CD4-positive, alpha-beta T cell treated with Interleukin-1 beta for 1 hour (primary cell): ENCODE data around the gene SCP2D1.

Experiments used
- DNase-seq, 2 donors: peaks; one replicate each; pipeline ENCODE4 v3.0.0-alpha.2; 2020 to 2022

Gene SCP2D1

DNA sequence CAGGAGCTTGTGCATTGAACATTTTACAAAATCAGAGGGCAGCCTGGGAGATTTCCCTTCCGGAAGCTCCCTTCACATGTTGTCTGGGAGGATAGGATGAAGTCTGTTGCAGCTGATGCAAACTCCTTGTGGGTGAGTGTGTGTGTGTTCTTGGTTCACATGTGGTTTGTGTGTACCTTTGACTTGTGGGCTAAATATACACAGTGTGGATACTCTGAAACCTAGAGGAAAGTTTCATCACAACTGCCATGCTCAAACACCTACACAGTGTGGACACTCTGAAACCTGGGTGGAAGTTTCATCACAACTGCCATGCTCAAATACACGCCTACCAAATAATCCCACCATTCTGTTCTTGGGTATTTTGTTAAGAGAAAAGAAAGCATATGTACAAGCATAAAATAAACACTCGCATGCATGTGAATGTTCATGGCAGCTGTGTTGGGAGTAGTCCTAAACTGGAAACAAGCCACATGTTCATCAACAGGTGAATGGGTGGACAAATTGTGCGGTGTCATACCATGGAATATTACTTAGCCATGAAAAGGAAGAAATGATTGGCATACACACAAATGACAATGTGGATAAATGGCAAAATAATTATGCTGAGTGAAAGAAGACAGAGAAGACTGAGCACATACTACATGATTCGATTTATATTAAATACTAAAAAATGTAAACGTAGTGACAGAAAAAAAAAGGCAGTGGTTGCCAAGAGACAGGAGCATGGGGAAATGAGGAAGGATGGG is 1.8 kb downstream of the SCP2D1 start:
- no peak for DNase-seq

DNA sequence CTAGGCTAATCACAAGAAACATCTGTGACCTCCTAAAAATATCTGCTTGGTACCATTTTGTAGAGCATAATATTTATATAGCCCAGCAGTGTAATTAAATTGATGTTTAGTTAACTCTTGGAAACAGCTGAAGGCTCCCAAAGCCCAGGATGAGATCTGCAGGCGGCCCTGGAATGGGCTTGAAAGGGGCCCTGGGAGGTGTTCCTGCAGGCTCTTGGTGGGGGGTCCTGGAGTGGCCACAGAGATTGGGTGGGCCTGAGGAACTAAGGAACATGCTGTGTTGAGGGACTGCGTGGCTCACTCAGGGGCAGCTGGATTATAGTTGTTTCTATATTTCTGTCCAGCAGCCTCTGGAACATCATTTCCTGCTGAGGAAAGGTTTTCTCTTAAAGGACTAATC is 9.2 kb downstream of the SCP2D1 start:
- no peak for DNase-seq

DNA sequence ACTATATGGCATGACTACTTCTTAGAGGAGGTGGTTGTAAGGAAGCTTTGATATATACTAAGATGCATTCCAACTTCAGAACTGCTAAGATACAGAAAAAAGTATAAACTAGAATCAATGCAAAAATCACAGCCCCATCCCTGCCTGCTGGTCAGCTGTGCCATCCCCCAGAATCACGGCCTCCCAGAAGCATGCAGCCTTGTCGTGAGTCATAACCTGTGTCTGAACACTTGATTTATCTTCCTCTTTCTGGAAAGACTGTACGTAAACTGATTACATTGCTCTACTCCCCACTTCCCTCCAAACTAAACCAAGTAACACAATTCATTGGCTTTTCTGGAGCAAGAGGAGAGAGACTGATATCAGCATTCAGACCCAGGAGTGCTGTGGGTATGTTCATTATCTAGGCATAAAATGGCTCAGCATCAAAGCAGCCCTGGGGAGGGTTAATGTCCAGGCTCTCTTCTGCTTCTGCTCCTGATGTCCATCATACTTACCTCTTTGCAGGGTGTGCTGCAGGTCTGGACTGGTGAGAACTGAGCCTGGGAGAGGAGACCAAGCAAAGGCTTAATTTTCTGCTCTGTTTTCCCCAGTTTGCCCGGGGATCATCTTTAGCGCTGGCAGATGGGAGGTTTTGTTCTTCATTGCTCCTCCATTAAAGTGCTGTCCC is 18.4 kb downstream of the SCP2D1 start:
- DNase-seq: no peak

DNA sequence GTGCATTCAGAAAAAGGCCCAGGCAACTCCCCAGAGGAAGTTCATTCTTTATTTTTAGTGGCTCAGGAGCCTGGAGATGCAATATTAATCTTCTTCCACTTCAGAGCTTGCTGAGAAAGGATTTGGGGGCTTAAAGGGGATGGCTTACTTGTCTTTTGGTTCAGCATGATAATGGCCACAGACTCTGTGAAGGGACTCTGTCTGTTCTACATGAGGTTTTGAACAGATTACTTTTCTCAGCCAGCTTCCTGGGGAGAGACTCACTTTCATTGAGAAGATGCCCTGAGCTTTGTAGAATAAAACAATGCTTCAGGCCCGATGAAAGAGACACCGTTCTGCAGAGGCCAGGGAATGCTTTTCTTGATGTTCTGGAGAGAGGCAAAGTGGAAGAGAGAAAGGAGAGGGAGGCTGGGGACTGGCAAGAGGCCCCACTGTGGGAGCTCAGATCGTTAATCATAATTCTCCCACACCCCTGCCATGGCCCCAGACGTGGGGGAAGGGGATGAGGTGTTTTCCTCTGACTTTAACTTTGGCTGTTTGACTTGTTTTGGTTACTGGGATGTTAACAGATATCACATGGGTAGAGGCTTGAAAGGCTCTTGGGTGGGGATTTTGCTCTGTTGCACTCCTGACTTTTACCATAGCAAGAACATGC is 19.1 kb downstream of the SCP2D1 start:
- DNase-seq: no peak

DNA sequence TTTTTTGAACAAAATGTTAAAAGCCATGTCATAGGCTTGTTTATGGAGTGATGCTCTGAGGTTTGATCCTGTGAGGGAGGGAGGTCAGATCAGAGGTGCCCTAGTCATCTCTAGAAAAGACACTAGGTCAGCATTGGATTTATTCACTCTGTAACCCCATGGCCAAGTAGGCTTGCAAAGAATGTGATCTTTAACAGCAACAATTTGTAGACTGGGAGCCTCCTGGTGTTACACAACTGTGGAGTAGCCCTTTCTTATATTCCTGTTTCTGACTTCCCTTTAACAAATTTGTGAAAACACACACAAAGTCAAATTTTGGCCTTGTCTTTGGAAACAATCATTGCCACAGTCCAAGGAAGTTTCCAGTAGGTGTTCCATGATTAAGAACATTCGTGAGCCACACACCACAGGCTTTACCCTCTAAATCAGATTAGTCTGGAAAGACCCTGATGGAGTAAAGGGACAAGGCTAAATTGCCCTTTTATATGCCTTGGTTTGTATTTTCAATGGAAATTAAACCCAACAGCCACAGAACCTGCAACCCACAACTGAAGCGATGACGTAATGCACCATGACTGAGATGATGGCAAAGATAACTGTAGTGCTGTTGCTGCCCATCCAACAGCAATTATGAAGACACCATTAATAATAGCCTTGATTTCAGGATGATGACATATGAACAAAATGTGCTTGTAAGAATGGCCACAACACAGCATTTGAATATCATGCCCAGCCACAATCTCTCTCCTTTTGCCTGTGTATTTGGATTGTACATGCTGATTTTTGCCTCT is 22.1 kb downstream of the SCP2D1 start:
- DNase-seq: no peak

DNA sequence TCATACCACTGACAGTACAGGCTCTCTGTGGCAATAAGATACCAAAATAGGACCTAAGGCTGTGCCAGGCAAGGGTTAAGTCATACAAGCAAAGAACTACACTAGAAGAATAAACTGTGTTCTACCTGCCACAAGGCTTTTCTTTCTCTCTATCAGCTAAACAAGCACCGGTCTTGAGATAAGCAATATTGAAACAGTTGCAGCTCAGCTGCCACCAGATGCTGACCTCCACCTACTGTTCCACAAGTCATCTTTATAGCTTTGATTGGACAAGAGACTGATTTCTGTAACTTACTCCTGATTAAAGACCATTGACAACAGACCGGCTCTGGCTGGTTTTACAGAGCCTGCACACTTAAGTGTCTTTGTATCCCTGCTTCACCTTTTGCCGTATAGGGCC is 24.1 kb downstream of the SCP2D1 start:
- no peak for DNase-seq

DNA sequence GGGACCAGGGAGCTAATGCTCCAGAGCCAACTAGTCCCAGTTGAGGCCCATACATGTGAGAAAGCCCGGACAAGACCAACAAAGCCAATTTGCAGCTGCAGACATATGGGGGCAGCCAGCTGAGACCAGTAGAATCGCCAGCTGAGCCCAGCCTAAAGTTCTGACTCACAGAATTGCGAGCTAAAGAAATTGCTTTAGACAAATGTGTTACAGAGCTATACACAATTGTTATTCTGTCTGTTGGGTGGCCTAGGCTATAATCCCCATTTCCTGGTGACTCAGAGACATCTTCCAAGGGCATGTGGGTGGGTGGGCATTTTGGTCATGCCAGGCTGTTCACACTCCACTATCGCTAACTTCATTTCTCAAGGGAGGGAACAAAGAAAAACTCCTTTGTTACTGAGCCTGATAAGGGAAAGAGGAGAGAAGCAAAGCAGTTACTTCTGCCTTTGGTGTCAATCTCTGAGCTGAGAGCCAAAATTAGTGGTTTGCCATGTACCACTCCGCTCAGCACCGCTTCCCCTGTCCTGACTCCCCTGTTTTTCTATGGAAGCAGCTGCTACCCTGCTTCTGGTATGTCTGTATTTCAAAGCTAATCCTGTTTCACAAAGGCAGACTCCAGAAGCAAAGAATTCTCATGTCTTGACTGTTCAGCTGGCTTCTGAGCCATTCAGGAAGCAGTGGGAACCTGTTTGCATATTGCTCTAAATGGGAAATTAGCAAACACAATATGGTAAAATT is 26.1 kb downstream of the SCP2D1 start:
- DNase-seq: no peak

DNA sequence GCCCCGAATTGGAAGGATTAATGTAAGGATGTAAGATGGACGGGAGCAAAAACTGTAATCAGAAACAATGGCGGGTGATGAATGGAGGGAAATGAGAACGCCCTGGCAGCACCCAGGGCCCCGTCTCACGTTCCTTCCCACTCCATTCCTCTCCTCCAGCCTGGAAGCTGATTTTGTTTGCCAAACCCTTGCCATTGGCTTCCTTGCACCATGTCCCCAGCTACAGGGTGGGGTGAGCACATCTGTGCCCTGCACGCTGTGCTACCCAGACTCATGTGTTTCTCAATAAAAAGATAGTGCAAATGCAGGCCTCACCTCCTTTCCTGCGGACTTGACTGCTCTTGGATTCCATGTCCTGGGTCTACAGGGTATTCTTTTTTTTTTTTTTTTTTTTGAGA is 26.7 kb downstream of the SCP2D1 start:
- DNase-seq: no peak

DNA sequence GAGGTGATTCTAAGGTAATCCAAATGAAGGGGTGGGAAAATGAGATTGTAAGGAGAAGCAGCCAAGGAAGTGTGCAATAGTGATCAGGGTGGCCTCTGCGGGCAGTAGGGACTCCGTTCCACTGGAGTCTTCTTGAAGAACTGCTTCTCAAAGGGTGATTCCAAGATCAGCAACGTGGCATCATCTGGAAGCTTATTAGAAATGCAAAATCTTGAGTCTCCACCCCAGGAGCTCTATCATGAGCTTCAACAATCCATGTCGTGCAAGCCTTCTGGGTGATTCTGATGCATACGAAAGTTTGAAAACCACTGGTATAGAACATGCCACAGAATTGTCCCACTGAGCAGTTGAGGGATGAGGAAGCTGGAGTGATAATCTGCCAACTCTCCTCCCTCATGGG is 31.4 kb downstream of the SCP2D1 start:
- DNase-seq: no peak

DNA sequence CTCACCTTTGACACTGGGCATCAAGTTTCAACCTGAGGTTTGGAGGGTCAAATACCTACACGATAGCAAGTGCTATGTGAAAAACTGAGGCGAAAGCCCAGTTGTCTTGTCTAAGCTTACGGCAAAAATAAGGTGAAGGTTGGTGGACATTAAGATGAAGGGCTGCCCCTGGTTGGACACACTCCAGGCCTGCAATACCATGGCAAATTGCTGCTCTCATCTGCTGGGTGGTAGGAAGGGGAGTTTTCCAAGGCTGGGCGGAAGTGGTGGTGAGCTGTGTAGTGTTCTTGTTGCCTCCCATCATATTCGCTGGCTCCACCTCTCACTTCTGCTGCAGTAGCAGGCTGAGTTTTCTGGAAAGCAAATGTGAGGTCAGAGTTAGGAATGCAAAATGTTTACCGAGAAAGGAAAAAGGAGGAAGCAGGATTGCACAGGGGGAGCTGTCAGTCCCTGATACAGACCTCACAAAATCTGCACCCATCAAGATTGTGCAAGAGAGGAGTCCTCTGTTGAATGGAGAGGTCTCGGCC is 33.7 kb downstream of the SCP2D1 start:
- DNase-seq: no peak

DNA sequence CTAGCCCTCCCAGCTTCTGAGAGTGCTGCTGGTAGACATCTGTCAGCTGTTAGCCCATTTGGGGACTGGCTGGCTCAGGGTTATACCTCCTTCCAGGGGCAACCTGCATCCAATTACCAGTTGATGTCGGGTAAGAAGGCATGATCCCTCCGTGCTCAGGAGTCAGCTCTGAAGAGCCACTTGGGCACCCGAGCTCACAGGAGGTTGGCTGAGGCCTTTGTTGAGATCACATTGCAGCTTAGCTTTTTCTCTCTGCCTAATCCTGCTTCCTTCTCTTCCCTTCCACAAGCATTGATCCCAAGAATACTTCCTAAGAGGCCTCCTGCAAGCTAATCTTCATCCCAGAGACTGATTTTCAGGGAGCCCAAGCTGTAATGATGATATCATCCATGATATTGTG is 35.5 kb downstream of the SCP2D1 start:
- no peak for DNase-seq

DNA sequence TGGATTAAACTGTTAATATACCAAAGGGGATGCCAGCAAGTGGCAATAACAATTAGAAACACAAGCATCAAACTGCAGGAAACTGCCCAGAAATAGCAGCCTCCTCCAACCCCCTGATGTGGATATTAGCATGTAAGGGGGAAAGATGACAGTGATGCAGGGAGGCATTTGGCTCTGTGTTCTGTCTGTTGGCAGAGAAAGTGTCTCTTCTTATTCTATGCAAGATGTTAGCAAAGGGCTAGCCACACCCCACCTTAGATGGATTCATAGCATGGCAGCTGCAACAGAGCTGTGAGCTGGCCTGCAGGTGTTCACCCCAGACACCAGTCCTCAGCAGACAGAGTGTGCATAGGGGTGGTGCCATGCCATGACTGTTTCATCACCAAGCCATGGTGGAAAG is 38.0 kb downstream of the SCP2D1 start:
- DNase-seq: no peak

DNA sequence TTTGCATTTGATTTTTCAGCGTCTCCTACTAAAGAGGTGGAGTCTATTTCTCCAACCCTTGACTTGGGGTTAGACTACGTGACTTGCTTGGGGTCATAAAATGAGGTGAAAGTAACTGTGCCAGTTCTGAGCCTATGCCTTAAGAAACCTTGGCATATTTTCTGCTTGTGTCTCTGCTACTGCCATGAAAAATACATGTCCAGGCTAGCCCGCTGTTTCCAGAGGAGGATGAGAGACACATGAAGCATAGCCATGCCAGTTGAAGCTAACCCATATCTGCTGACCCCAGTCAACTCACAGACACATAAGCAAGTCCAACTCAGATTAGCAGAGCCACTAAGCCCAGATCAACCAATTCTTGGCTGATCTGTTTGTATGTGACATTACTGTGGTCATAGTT is 38.7 kb downstream of the SCP2D1 start:
- DNase-seq: no peak

DNA sequence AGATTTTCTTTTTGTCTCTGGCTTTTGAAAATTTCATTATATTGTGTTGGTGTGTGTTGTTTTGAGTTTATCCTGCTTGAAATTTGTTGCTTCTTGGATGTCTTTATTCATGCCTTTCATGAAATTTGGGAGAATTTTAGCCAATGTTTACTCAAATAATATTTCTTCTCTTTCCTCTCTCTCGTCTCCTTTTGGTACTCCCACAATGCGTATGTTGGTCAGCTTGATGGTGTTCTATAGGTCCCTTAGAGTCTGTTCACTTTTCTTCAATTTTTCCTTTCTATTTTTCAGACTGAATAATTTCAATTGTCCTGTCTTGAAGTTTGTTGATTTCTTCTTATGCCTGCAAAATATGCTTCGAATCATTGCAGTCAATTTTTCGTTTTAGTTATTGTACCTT is 39.6 kb downstream of the SCP2D1 start:
- DNase-seq: no peak

DNA sequence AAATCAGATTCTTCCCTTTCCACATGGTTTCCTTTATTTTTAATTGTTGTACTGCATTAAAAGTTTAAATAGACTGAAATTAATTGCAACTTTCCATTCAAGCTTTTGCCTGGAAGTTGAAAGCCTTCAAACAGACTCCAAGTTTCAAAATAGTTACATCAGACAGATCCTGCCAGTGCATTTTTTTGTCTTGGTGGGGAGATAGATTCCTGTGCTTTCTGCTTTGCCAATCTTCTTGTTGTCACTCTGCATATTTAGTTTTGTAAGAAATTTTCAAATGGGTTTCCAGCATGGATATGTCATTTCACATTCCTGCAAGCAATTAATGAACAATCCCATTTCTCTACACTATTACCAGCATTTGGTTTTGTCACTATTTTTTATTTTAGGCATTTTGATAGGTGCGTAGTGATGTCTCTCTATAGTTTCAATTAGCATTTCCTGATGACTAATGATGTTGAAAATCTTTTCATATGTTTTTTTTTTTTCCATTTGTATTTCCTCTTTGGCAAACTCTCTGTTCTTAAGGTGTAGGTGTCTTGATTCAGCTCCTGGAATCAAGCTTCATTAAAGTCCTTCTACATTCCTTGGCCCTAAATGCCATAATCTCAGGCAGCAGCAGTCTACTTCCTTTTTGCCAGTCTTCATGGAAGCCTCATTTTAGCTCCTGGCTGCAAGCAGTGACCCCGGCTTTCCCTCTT is 40.5 kb downstream of the SCP2D1 start:
- DNase-seq: no peak

DNA sequence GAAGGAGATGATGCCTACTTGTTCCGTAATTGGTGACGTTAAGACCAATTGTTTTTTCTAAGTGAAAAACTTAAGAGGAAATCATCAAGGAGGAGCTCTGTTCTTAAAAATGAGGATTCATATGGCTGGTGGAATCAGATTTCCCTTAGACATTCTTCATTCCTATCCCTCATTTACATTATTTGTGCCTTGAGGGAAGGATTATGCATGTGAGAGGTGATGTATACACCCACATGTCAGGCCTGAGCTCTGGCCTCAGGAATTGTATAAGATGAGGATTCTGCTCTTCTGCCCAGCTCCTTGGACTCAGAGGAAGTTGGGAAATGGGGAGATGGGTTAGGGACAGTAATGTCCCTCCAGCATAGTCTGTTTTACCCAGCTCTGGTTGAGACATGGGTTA is 42.3 kb downstream of the SCP2D1 start:
- DNase-seq: no peak

DNA sequence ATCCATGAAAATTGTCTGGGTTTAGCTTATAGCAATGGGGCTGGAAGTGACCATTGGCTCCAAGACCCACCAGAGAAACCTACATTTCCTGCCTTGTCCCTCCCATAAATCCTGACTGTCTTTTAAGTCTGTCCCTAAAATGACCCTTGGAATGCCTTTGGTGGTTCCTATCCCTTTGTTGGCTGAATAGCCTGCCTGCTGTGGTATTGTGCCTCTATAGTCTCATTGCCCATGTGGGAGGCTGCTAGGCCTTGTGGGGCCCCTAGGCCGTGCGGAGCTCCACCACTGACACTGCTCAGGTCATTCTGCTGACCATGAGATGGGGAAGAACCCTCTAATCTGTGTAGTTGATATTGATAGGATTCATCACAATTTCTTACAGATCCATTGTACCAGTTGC is 43.3 kb downstream of the SCP2D1 start:
- DNase-seq: no peak

DNA sequence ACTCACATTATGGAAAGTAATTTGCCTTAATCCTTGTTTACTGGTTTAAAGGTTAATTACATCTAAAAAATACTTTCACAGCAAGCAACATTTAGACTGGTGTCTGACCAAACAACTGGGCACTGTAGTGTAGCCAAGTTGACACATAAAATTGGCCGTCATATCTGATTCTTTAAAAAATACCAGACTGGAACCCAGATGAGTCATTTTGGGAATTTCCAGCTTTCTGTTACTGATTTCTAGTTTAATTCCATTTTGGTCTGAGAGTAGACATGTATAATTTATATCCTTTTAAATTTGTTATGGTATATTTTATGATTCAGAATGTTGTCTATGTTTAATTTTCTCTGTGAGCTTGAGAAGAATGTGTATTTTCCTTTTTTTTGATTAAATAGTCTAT is 44.1 kb downstream of the SCP2D1 start:
- DNase-seq: no peak

DNA sequence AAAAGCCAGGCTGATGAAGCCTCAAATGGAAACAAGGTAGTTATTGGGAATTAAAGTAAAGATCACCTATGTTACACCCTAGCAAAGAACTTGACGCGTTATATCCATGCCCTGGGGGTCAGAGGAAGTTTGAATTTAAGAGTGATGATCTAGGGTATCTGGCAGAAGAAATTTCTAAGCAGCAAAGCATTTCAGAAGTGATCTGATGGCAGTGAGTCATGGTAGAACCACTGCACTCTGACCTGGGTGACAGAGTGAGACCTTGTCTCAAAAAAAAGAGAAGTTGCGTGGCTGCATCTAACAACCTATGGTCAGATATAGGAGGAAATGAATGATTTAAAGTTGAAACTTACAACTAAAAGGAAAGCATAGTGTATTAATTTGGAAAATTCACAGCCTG is 45.2 kb downstream of the SCP2D1 start:
- DNase-seq: no peak
